Activated T-helper 1 cell treated with anti-CD3 and anti-CD28 coated beads, Interleukin-12 subunit alpha, Interleukin-12 subunit beta, Interleukin-2, Interleukin-4 antibody, amounts not matched to agents 30 ng/mL and 10 ng/mL and 1 ng/mL, durations not matched to agents 14 hours and 24 hours and 36 hours (primary cell): ENCODE data around the gene LAMC2. TPM values are rescaled to one million over a fixed set of nuclear protein-coding genes. Genes with fewer than 3 reads are reported as not detected.

Experiments
- DNase-seq: peaks from one replicate; pipeline ENCODE4 v3.0.0; 2021; ENCODE audit warnings: low spot score
- H3K27ac Mint-ChIP-seq: one replicate; pipeline ENCODE4 v1.8.0; 2021; ENCODE audit warnings: mild to moderate bottlenecking, mixed read lengths
- H3K27me3 Mint-ChIP-seq: one replicate; pipeline ENCODE4 v1.8.0; 2022; ENCODE audit warnings: mild to moderate bottlenecking, moderate library complexity, mixed read lengths; ENCODE audit not compliant: insufficient read depth
- H3K36me3 Mint-ChIP-seq: one replicate; pipeline ENCODE4 v1.8.0; 2021; ENCODE audit warnings: low read depth, mixed read lengths
- H3K4me1 Mint-ChIP-seq: one replicate; pipeline ENCODE4 v1.8.0; 2021; ENCODE audit warnings: low read depth, mixed read lengths
- H3K4me3 Mint-ChIP-seq: one replicate; pipeline ENCODE4 v1.8.0; 2021; ENCODE audit warnings: mild to moderate bottlenecking, moderate library complexity, mixed read lengths
- H3K9me3 Mint-ChIP-seq: one replicate; pipeline ENCODE4 v1.8.0; 2021; ENCODE audit warnings: mixed read lengths
- intact Hi-C: fragments of 100-400 bp; cut with micrococcal nuclease; formaldehyde crosslinking; loops from one replicate; pipeline ENCODE4 v1.15.1; 2024
- total RNA-seq: library from RNA; stranded (reverse); gene quantifications from 2 replicates; pipeline ENCODE4 v1.2.3, GENCODE V29; 2022

Gene LAMC2
- total RNA-seq, 1 donor from 2014 or later, result 0.16 TPM

GRCh38 chr1:183283286-183283685 is 97.2 kb downstream of the LAMC2 start:
- Mint-ChIP-seq H3K27ac (no peak overlapping the region), H3K4me3 (no peak overlapping the region), H3K36me3 (no peaks in the 10 kb centered on the region), H3K4me1 (peaks cover 6% of the 10 kb centered on the region), H3K27me3 (peaks cover 2% of the 10 kb centered on the region), H3K9me3 (no peaks in the 10 kb centered on the region)
- DNase-seq, result no peak
- intact Hi-C loops, result no loop called here

DNA sequence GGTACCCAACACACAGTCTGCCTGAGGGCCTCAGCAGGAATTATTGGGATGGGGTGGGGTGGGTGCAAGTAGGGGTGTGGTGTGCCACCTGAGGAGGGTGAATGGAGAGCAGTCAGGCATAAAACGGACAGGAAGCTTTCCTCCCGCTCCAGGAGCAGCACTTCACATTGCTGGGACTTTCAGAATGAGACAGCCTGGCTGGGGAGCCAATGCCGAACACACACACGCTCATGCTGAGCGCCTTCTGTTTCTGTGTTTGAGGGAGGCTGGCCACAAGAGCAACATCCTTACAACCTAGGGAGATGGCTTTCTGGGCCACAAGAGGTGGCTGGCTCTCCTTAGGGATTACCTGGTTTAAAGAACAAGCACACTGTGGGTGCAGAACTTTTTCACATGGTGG is 98.0 kb downstream of the LAMC2 start:
- Mint-ChIP-seq H3K36me3 (no peaks in the 10 kb centered on the region), H3K4me1 (peaks cover under 1% of the 10 kb centered on the region), H3K9me3 (no peaks in the 10 kb centered on the region), H3K27ac (no peak overlapping the region), H3K27me3 (no peaks in the 10 kb centered on the region), H3K4me3 (no peak overlapping the region)
- no peak for DNase-seq
- intact Hi-C loops, result no loop called here

GRCh38 chr1:183285256-183285655 is 99.2 kb downstream of the LAMC2 start:
- Mint-ChIP-seq H3K36me3 (no peaks in the 10 kb centered on the region), H3K4me3 (no peak overlapping the region), H3K4me1 (no peaks in the 10 kb centered on the region), H3K27ac (no peak overlapping the region), H3K27me3 (no peaks in the 10 kb centered on the region), H3K9me3 (no peaks in the 10 kb centered on the region)
- intact Hi-C loops, result no loop called here
- no peak for DNase-seq

GRCh38 chr1:183285746-183286145 is 99.7 kb downstream of the LAMC2 start:
- no peak overlapping the region for H3K27ac Mint-ChIP-seq
- DNase-seq, result no peak
- no peaks in the 10 kb centered on the region for H3K9me3 Mint-ChIP-seq
- intact Hi-C loops, result no loop called here
- H3K27me3 Mint-ChIP-seq, result no peaks in the 10 kb centered on the region
- no peaks in the 10 kb centered on the region for H3K36me3 Mint-ChIP-seq
- H3K4me3 Mint-ChIP-seq, result no peak overlapping the region
- no peaks in the 10 kb centered on the region for H3K4me1 Mint-ChIP-seq

DNA sequence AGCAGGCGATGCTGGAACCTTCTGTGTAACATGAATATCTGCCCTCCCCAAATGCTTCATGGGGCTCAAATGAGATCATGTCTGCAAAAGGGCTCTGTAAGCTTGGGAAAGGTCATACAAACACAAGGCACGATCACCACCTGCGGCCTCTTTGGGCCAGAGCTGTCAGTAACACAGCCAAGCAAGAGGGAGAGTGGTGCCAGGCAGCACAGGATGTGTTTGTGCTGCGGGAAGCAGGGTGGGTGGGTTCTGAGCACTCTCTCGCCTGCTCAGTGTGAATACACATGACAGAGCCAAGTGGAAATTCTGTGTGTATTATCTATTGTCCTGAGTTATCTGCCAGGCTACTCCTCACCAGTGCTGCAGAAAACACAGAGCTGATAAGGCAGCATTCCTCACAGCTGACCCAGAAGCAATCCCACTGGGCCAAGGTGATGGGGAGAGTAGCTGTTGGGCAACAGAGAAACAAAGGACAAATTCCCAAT is 101.2 kb downstream of the LAMC2 start:
- DNase-seq, result no peak
- H3K36me3 Mint-ChIP-seq, result no peaks in the 10 kb centered on the region
- H3K27me3 Mint-ChIP-seq, result no peaks in the 10 kb centered on the region
- H3K27ac Mint-ChIP-seq, result no peak overlapping the region
- intact Hi-C loops, result no loop called here
- H3K4me1 Mint-ChIP-seq, result no peaks in the 10 kb centered on the region
- H3K4me3 Mint-ChIP-seq, result no peak overlapping the region
- no peaks in the 10 kb centered on the region for H3K9me3 Mint-ChIP-seq

DNA sequence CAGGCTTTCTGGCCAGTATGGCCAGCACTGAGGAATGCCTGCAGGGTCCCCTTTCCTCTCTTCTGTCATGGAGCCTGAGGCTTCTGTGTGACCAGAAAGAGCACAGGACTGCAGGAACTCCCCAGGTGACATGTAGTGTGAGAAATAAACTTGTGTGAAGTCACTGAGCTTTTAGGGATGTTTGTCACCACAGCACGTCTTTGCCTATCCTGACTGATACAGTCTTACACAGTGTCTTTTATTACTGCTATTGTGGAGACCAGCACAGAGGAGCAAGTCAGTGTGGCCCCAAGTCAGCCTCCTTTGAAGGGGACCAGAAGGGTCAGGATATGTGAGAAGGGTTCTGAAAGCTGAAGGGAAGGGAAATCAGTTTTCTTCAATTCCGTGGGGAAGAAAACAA is 102.5 kb downstream of the LAMC2 start:
- no peak for DNase-seq
- Mint-ChIP-seq H3K9me3 (no peaks in the 10 kb centered on the region), H3K4me1 (no peaks in the 10 kb centered on the region), H3K4me3 (no peak overlapping the region), H3K27ac (no peak overlapping the region), H3K36me3 (no peaks in the 10 kb centered on the region), H3K27me3 (peaks cover 3% of the 10 kb centered on the region)
- intact Hi-C loops, result no loop called here

DNA sequence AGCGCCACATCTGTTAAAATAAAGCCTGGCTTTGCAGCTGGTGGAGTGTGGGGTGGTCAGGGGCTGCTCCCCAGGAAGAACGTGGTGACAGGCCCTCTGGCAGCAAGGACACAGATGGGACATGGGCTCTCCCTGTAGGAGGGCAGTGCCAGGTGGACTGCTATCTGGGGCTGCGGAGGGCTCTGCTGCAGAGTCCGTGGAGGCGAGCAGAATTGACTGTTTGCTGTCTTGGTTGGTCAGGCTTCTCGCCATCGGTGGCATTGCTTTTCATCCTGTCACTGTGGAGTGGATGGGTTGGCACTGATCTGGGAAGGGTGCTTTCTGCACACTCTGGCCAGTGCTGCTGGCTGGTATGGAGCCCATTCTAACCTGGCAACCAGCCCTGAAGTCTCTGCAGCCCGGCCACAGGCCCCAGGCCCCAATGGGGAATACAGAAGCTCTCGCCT is 103.0 kb downstream of the LAMC2 start:
- intact Hi-C loops, result no loop called here
- peaks cover 3% of the 10 kb centered on the region for H3K27me3 Mint-ChIP-seq
- no peaks in the 10 kb centered on the region for H3K36me3 Mint-ChIP-seq
- no peak overlapping the region for H3K4me3 Mint-ChIP-seq
- DNase-seq, result no peak
- H3K27ac Mint-ChIP-seq, result no peak overlapping the region
- H3K4me1 Mint-ChIP-seq, result no peaks in the 10 kb centered on the region
- H3K9me3 Mint-ChIP-seq, result no peaks in the 10 kb centered on the region

GRCh38 chr1:183290628-183291027 is 104.6 kb downstream of the LAMC2 start:
- no peaks in the 10 kb centered on the region for H3K9me3 Mint-ChIP-seq
- H3K27ac Mint-ChIP-seq, result no peak overlapping the region
- no peak overlapping the region for H3K4me3 Mint-ChIP-seq
- no peaks in the 10 kb centered on the region for H3K36me3 Mint-ChIP-seq
- peaks cover 3% of the 10 kb centered on the region for H3K27me3 Mint-ChIP-seq
- intact Hi-C loops, result no loop called here
- H3K4me1 Mint-ChIP-seq, result no peaks in the 10 kb centered on the region
- DNase-seq, result no peak

- Mint-ChIP-seq H3K4me1 (no peaks in the 10 kb centered on the region), H3K27me3 (peaks cover 3% of the 10 kb centered on the region), H3K36me3 (no peaks in the 10 kb centered on the region), H3K27ac (no peak overlapping the region), H3K4me3 (no peak overlapping the region), H3K9me3 (no peaks in the 10 kb centered on the region)
- intact Hi-C loops, result no loop called here
- DNase-seq, result no peak
Measured at GRCh38 chr1:183291216-183291762, 105.2 kb downstream of the LAMC2 start.

DNA sequence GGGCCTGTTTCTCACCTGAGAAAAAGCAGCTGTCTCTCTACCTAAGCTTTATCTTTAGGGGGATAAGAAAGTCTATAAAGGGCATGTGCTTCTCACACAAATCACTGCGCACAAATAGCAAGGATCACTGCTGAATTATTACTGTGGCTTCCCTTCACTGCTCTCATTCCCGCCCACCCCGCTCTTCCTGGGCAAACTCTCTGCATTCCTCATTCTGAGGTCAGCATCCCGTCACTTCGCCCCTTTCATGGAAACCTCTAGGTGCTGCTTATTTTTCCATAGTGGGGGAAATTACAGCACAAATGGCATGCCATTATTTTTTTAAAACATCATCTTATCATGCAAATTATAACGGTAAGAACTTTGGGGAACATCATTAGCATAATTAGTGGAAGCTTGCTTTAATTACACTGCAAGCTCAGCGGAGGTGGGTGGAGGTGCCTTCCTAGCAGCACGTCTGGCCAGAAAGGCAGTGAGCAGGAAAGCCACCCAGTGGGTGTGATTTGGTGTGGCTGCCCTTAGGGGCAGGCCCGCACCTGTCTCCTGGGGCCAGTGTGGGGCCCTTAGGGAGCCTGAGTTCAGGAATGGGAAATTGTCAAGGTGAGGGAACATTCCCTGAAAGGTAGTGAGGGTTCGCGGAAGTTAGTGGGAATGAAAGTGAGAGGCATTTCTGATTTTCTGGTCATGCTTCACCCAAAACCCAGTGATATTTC is 105.9 kb downstream of the LAMC2 start:
- DNase-seq, result no peak
- no peaks in the 10 kb centered on the region for H3K36me3 Mint-ChIP-seq
- H3K27ac Mint-ChIP-seq, result no peak overlapping the region
- peaks cover 3% of the 10 kb centered on the region for H3K27me3 Mint-ChIP-seq
- intact Hi-C loops, result no loop called here
- no peak overlapping the region for H3K4me3 Mint-ChIP-seq
- H3K4me1 Mint-ChIP-seq, result no peaks in the 10 kb centered on the region
- H3K9me3 Mint-ChIP-seq, result no peaks in the 10 kb centered on the region

DNA sequence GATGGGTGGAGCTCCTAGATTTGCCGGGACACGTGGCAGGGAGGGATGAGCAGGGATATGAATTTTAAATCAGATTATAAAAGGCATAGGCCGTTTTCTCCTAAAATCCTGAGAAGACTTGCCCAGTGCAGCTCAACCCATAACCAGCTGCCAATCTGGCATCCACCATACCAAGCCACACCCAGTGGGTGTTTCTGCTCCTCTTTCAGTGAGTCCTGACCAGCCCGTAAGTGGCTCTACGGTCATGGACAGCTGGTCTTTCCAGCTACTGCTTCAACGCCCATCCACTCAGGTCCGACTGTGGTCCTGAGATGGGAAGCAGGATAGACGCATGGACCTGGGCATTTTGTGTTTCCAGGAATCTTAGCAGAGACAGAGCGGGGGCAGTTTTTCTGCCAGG is 107.2 kb downstream of the LAMC2 start:
- no peak for DNase-seq
- H3K4me3 Mint-ChIP-seq, result no peak overlapping the region
- intact Hi-C loops, result no loop called here
- H3K36me3 Mint-ChIP-seq, result no peaks in the 10 kb centered on the region
- no peaks in the 10 kb centered on the region for H3K4me1 Mint-ChIP-seq
- peaks cover 5% of the 10 kb centered on the region for H3K27me3 Mint-ChIP-seq
- H3K9me3 Mint-ChIP-seq, result no peaks in the 10 kb centered on the region
- H3K27ac Mint-ChIP-seq, result no peak overlapping the region

DNA sequence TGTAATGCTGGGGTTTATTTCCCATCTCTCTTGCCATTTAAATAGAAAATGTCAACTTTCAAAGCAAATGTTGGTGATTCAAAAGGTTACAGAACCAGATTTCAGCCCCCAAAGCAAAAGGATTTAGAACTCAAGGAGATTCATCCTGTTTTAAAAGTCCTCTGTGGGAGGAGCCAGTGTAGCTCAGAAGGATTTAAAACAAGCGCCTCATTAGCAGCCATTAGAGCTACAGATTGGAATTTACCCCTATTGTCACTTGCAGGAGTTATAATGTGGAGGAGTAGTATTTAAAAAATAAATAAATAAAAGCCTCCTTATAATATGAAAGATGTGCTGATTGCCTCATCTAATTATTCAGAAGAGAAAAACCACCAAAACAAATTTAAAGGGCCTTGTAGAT is 107.8 kb downstream of the LAMC2 start:
- Mint-ChIP-seq H3K36me3 (no peaks in the 10 kb centered on the region), H3K4me1 (no peaks in the 10 kb centered on the region), H3K4me3 (no peak overlapping the region), H3K27me3 (peaks cover 5% of the 10 kb centered on the region), H3K27ac (no peak overlapping the region), H3K9me3 (no peaks in the 10 kb centered on the region)
- intact Hi-C loops, result no loop called here
- DNase-seq, result no peak
